ENCODE measurements around the gene RPP40.

GRCh38 chr6:5031150-5031549 is 27.3 kb upstream of the RPP40 start:
- TF ChIP-seq CTCF (IDR thresholded peaks at IDR 0.05) (no peak), POLR2A (IDR thresholded peaks at IDR 0.05) (no peak), POLR2AphosphoS5 (IDR thresholded peaks at IDR 0.05) (no peak)

Data from prostate gland (tissue), 2 donors.